Activated CD8-positive, alpha-beta memory T cell treated with anti-CD3 and anti-CD28 coated beads for 24 hours (primary cell): ENCODE data around the gene KANK3.
"Not testable (repeated sequence)": the region's sequence is repeated elsewhere in the genome, so short reads cannot be mapped to it uniquely, and the experiment has no call there.

Experiments
- DNase-seq: peaks from one replicate; pipeline ENCODE4 v3.0.0-alpha.2; 2020

KANK3 gene

GRCh38 chr19:8336660-8337059 lies 6.4 kb downstream of the KANK3 start:
- DNase-seq, result no peak

GRCh38 chr19:8336072-8336569 lies 6.9 kb downstream of the KANK3 start:
- DNase-seq, result no peak

GRCh38 chr19:8335343-8336071 lies 7.6 kb downstream of the KANK3 start:
- peak; percentile 71 for DNase-seq

GRCh38 chr19:8334458-8335342 lies 8.4 kb downstream of the KANK3 start:
- peak; percentile 70 for DNase-seq

- DNase-seq, result no peak
These were observed 9.2 kb downstream of the KANK3 start for GRCh38 chr19:8333767-8334457.

- DNase-seq, result no peak
These were observed 9.9 kb downstream of the KANK3 start for GRCh38 chr19:8332976-8333766.

GRCh38 chr19:8331263-8331845 lies 11.7 kb downstream of the KANK3 start:
- no peak for DNase-seq

- no peak for DNase-seq
These were observed 13.1 kb downstream of the KANK3 start for GRCh38 chr19:8329996-8330395.

- DNase-seq, result no peak
These were observed 17.6 kb downstream of the KANK3 start for GRCh38 chr19:8325454-8325853.

- DNase-seq, result peak; percentile 76
These were observed 18.6 kb downstream of the KANK3 start for GRCh38 chr19:8324186-8325050.

GRCh38 chr19:8323781-8324185 lies 19.3 kb downstream of the KANK3 start:
- DNase-seq, result peak; percentile 71

GRCh38 chr19:8322638-8322997 lies 20.4 kb downstream of the KANK3 start:
- no peak for DNase-seq

- no peak for DNase-seq
These were observed 20.9 kb downstream of the KANK3 start for GRCh38 chr19:8321986-8322637.

- peak; percentile 99 for DNase-seq
These were observed 21.7 kb downstream of the KANK3 start, which contains the start of the genes NDUFA7 and RPS28 for GRCh38 chr19:8321067-8321985. Gene NDUFA7, minus strand, starts transcription at chr19:8321375. Its CDS starts 17 bp downstream, at chr19:8321358. Gene RPS28, plus strand, starts transcription at chr19:8321496. Its CDS starts 35 bp downstream, at chr19:8321531.

- no peak for DNase-seq
These were observed 22.4 kb downstream of the KANK3 start for GRCh38 chr19:8320564-8321066.

GRCh38 chr19:8319807-8320520 lies 23.1 kb downstream of the KANK3 start:
- no peak for DNase-seq

- not testable (repeated sequence) for DNase-seq
These were observed 24.2 kb downstream of the KANK3 start for GRCh38 chr19:8318835-8319234.
